Activated CD8-positive, alpha-beta T cell treated with anti-CD3 and anti-CD28 coated beads, Interleukin-2, amount 10 ng/mL, durations not matched to agents 7 days and 5 days (primary cell): Measurements from ENCODE around the gene HORMAD2. TPM values are rescaled to one million over a fixed set of nuclear protein-coding genes. Genes with fewer than 3 reads are reported as not detected.

Source experiments
- ATAC-seq: fragments of 150-1000 bp; cut with Tn5 transposase; one replicate; pipeline ENCODE4 v1.10.0; 2021; ENCODE audit warnings: moderate library complexity
- CTCF ChIA-PET: fragments of 350-600 bp; sonication (Branson Sonifier 250); formaldehyde crosslinking; loops from one replicate; lab custom pipeline; 2021; ENCODE audit warnings: antibody characterized with exemption; lab: Charles Lee
- POLR2A ChIA-PET: fragments of 350-600 bp; sonication (Branson Sonifier 250); formaldehyde crosslinking; loops from one replicate; lab custom pipeline; 2021; ENCODE audit warnings: antibody characterized with exemption; lab: Charles Lee
- DNase-seq: peaks from one replicate; pipeline ENCODE4 v3.0.0-alpha.2; 2020
- H3K27ac Mint-ChIP-seq: one replicate; pipeline ENCODE4 v1.8.0; 2021; ENCODE audit warnings: mild to moderate bottlenecking, mixed read lengths
- H3K27me3 Mint-ChIP-seq: one replicate; pipeline ENCODE4 v1.8.0; 2021; ENCODE audit warnings: low read depth, mixed read lengths
- H3K36me3 Mint-ChIP-seq: one replicate; pipeline ENCODE4 v1.8.0; 2021; ENCODE audit warnings: low read depth, mixed read lengths
- H3K4me1 Mint-ChIP-seq: one replicate; pipeline ENCODE4 v1.8.0; 2021; ENCODE audit warnings: low read depth, mixed read lengths
- H3K4me3 Mint-ChIP-seq: one replicate; pipeline ENCODE4 v1.8.0; 2021; ENCODE audit warnings: mild to moderate bottlenecking, mixed read lengths
- H3K9me3 Mint-ChIP-seq: one replicate; pipeline ENCODE4 v1.8.0; 2022; ENCODE audit warnings: mixed read lengths; ENCODE audit not compliant: insufficient read depth
- total RNA-seq, 2 experiments: library from RNA; stranded (reverse); gene quantifications; one replicate each; pipeline ENCODE4 v1.2.3, GENCODE V29; 2021

HORMAD2 gene
- total RNA-seq, 2 experiments from 2014 or later, result not detected

GRCh38 chr22:30140414-30140813 is 60.1 kb downstream of the HORMAD2 start:
- Mint-ChIP-seq H3K4me3 (no peak overlapping the region), H3K9me3 (peaks cover 33% of the 10 kb centered on the region), H3K4me1 (peaks cover 5% of the 10 kb centered on the region), H3K36me3 (peaks cover 33% of the 10 kb centered on the region), H3K27me3 (no peaks in the 10 kb centered on the region), H3K27ac (no peak overlapping the region)
- CTCF ChIA-PET, result no interaction called here
- POLR2A ChIA-PET, result no interaction called here
- no peak for DNase-seq
- no peak for ATAC-seq

- H3K4me3 Mint-ChIP-seq, result no peak overlapping the region
- H3K9me3 Mint-ChIP-seq, result peaks cover 46% of the 10 kb centered on the region
- no peaks in the 10 kb centered on the region for H3K27me3 Mint-ChIP-seq
- no peaks in the 10 kb centered on the region for H3K4me1 Mint-ChIP-seq
- no peak for DNase-seq
- ChIA-PET CTCF (interaction anchor here (2.6 kb wide), 1 partner anchor 8 kb away, joined by 11 read pairs; no protein-coding TSS in a partner anchor), POLR2A (no interaction called here)
- ATAC-seq, result no peak
- no peak overlapping the region for H3K27ac Mint-ChIP-seq
- H3K36me3 Mint-ChIP-seq, result peaks cover 39% of the 10 kb centered on the region
Measured at GRCh38 chr22:30143265-30143664, 63.0 kb downstream of the HORMAD2 start.

GRCh38 chr22:30144391-30144790 is 64.1 kb downstream of the HORMAD2 start:
- Mint-ChIP-seq H3K4me3 (no peak overlapping the region), H3K4me1 (no peaks in the 10 kb centered on the region), H3K27me3 (no peaks in the 10 kb centered on the region), H3K27ac (no peak overlapping the region), H3K9me3 (peaks cover 47% of the 10 kb centered on the region), H3K36me3 (peaks cover 40% of the 10 kb centered on the region)
- no peak for DNase-seq
- CTCF ChIA-PET, result interaction anchor here (1.2 to 2.6 kb wide), 3 partner anchors 9 to 24 kb away, joined by 4 to 11 read pairs (median 5); no protein-coding TSS in a partner anchor
- no peak for ATAC-seq
- POLR2A ChIA-PET, result no interaction called here

- Mint-ChIP-seq H3K27me3 (no peaks in the 10 kb centered on the region), H3K4me1 (peaks cover 13% of the 10 kb centered on the region), H3K9me3 (peaks cover 21% of the 10 kb centered on the region), H3K4me3 (no peak overlapping the region), H3K27ac (no peak overlapping the region), H3K36me3 (peaks cover 17% of the 10 kb centered on the region)
- ChIA-PET POLR2A (no interaction called here), CTCF (no interaction called here)
- DNase-seq (no peak), ATAC-seq (no peak)
Measured at GRCh38 chr22:30150212-30150611, 69.9 kb downstream of the HORMAD2 start.

GRCh38 chr22:30158277-30158676 is 78.0 kb downstream of the HORMAD2 start:
- H3K27ac Mint-ChIP-seq, result no peak overlapping the region
- peaks cover 5% of the 10 kb centered on the region for H3K9me3 Mint-ChIP-seq
- DNase-seq (no peak), ATAC-seq (no peak)
- peaks cover 27% of the 10 kb centered on the region for H3K36me3 Mint-ChIP-seq
- ChIA-PET POLR2A (interaction anchor here (0.6 to 0.9 kb wide), 3 partner anchors 21 to 101 kb away, joined by 3 to 4 read pairs (median 3); no protein-coding TSS in a partner anchor), CTCF (interaction anchor here (0.8 to 3.9 kb wide), 3 partner anchors 10 to 129 kb away, joined by 4 to 18 read pairs (median 13); no protein-coding TSS in a partner anchor)
- H3K4me3 Mint-ChIP-seq, result no peak overlapping the region
- H3K4me1 Mint-ChIP-seq, result peaks cover 52% of the 10 kb centered on the region
- H3K27me3 Mint-ChIP-seq, result no peaks in the 10 kb centered on the region

GRCh38 chr22:30158744-30159500 is 78.7 kb downstream of the HORMAD2 start:
- peaks cover 30% of the 10 kb centered on the region for H3K36me3 Mint-ChIP-seq
- DNase-seq, result no peak
- peak overlapping the region; percentile 66 for H3K27ac Mint-ChIP-seq
- CTCF ChIA-PET, result interaction anchor here (0.8 to 3.9 kb wide), 5 partner anchors 9 to 129 kb away, joined by 3 to 18 read pairs (median 5); no protein-coding TSS in a partner anchor
- POLR2A ChIA-PET, result interaction anchor here (0.7 to 0.9 kb wide), 2 partner anchors 20 kb away, joined by 4 read pairs; no protein-coding TSS in a partner anchor
- peak; percentile 34 for ATAC-seq
- H3K9me3 Mint-ChIP-seq, result peaks cover 5% of the 10 kb centered on the region
- H3K4me3 Mint-ChIP-seq, result peak overlapping the region; percentile 17
- no peaks in the 10 kb centered on the region for H3K27me3 Mint-ChIP-seq
- peaks cover 54% of the 10 kb centered on the region for H3K4me1 Mint-ChIP-seq

- Mint-ChIP-seq H3K9me3 (peaks cover 5% of the 10 kb centered on the region), H3K27ac (peak overlapping the region; percentile 88), H3K4me3 (no peak overlapping the region), H3K27me3 (no peaks in the 10 kb centered on the region), H3K4me1 (peaks cover 54% of the 10 kb centered on the region), H3K36me3 (peaks cover 30% of the 10 kb centered on the region)
- POLR2A ChIA-PET, result interaction anchor here (0.7 to 1.1 kb wide), 4 partner anchors 8 to 19 kb away, joined by 3 to 4 read pairs (median 4); no protein-coding TSS in a partner anchor
- ATAC-seq (peak; percentile 24), DNase-seq (no peak)
- CTCF ChIA-PET, result interaction anchor here (1.0 to 3.9 kb wide), 6 partner anchors 8 to 128 kb away, joined by 3 to 18 read pairs (median 6); no protein-coding TSS in a partner anchor
Measured at GRCh38 chr22:30159561-30160353, 79.5 kb downstream of the HORMAD2 start.

- ChIA-PET CTCF (interaction anchor here (1.6 kb wide), 1 partner anchor 53 kb away, joined by 6 read pairs; no protein-coding TSS in a partner anchor), POLR2A (interaction anchor here (1.1 kb wide), 1 partner anchor 9 kb away, joined by 3 read pairs; no protein-coding TSS in a partner anchor)
- peak overlapping the region; percentile 4 for H3K4me3 Mint-ChIP-seq
- no peaks in the 10 kb centered on the region for H3K27me3 Mint-ChIP-seq
- H3K4me1 Mint-ChIP-seq, result peaks cover 51% of the 10 kb centered on the region
- H3K9me3 Mint-ChIP-seq, result peaks cover 5% of the 10 kb centered on the region
- no peak for DNase-seq
- peak overlapping the region; percentile 88 for H3K27ac Mint-ChIP-seq
- peaks cover 30% of the 10 kb centered on the region for H3K36me3 Mint-ChIP-seq
- peak; percentile 68 for ATAC-seq
Measured at GRCh38 chr22:30161051-30161469, 80.8 kb downstream of the HORMAD2 start.

- peaks cover 22% of the 10 kb centered on the region for H3K4me1 Mint-ChIP-seq
- DNase-seq, result no peak
- H3K27ac Mint-ChIP-seq, result no peak overlapping the region
- ChIA-PET CTCF (interaction anchor here (1.3 to 5.3 kb wide), 3 partner anchors 8 to 78 kb away, joined by 3 to 31 read pairs (median 18); no protein-coding TSS in a partner anchor), POLR2A (interaction anchor here (1.1 kb wide), 1 partner anchor 30 kb away, joined by 3 read pairs; no protein-coding TSS in a partner anchor)
- ATAC-seq, result no peak
- no peaks in the 10 kb centered on the region for H3K9me3 Mint-ChIP-seq
- peaks cover 18% of the 10 kb centered on the region for H3K36me3 Mint-ChIP-seq
- no peaks in the 10 kb centered on the region for H3K27me3 Mint-ChIP-seq
- H3K4me3 Mint-ChIP-seq, result no peak overlapping the region
Measured at GRCh38 chr22:30167296-30167695, 87.0 kb downstream of the HORMAD2 start.

GRCh38 chr22:30167734-30168133 is 87.5 kb downstream of the HORMAD2 start:
- Mint-ChIP-seq H3K27me3 (no peaks in the 10 kb centered on the region), H3K4me3 (no peak overlapping the region)

GRCh38 chr22:30169002-30169401 is 88.7 kb downstream of the HORMAD2 start:
- DNase-seq (no peak), ATAC-seq (peak; percentile 84)
- H3K27me3 Mint-ChIP-seq, result no peaks in the 10 kb centered on the region
- ChIA-PET CTCF (interaction anchor here (1.0 to 5.3 kb wide), 6 partner anchors 9 to 94 kb away, joined by 3 to 31 read pairs (median 4); no protein-coding TSS in a partner anchor), POLR2A (interaction anchor here (0.8 to 2.4 kb wide), 6 partner anchors 9 to 52 kb away, joined by 3 to 14 read pairs (median 6); no protein-coding TSS in a partner anchor)
- peaks cover 25% of the 10 kb centered on the region for H3K36me3 Mint-ChIP-seq
- peaks cover 29% of the 10 kb centered on the region for H3K4me1 Mint-ChIP-seq
- H3K4me3 Mint-ChIP-seq, result no peak overlapping the region
- H3K27ac Mint-ChIP-seq, result no peak overlapping the region
- no peaks in the 10 kb centered on the region for H3K9me3 Mint-ChIP-seq

More at GRCh38 chr22:30167734-30168133, 87.5 kb downstream of the HORMAD2 start:
- ChIA-PET POLR2A (interaction anchor here (1.1 to 1.6 kb wide), 2 partner anchors 18 to 29 kb away, joined by 3 to 7 read pairs; no protein-coding TSS in a partner anchor), CTCF (interaction anchor here (1.2 to 5.3 kb wide), 5 partner anchors 9 to 78 kb away, joined by 3 to 31 read pairs (median 5); no protein-coding TSS in a partner anchor)
- ATAC-seq, result no peak
- no peak for DNase-seq
- no peaks in the 10 kb centered on the region for H3K9me3 Mint-ChIP-seq
- no peak overlapping the region for H3K27ac Mint-ChIP-seq
- H3K36me3 Mint-ChIP-seq, result peaks cover 18% of the 10 kb centered on the region
- H3K4me1 Mint-ChIP-seq, result peaks cover 22% of the 10 kb centered on the region
